HepG2 (cell line): Measurements from ENCODE around the gene BLOC1S4. TPM values are rescaled to one million over a fixed set of nuclear protein-coding genes. Genes with fewer than 3 reads are reported as not detected.

Experiments used
- ELF4 ChIP-seq: sonication (generic); formaldehyde crosslinking; IDR thresholded peaks from 2 replicates; pipeline ENCODE4 v1.5.0; 2020; ENCODE audit warnings: missing genetic modification reagents, mild to moderate bottlenecking, moderate library complexity, borderline replicate concordance
- FOXA3 ChIP-seq: IDR thresholded peaks from 2 replicates; pipeline ENCODE4 v1.6.1; 2016; ENCODE audit warnings: missing genetic modification reagents, missing compliant biosample characterization
- IRF2 ChIP-seq: IDR thresholded peaks from 2 replicates; pipeline ENCODE4 v1.6.1; 2018; ENCODE audit warnings: missing genetic modification reagents, missing compliant biosample characterization
- NFYB ChIP-seq: sonication (generic); formaldehyde crosslinking; IDR thresholded peaks from 2 replicates; pipeline ENCODE4 v1.4.0; 2020; ENCODE audit warnings: missing genetic modification reagents
- NR2F1 ChIP-seq, 2 experiments: fragments of 450-650 bp in 1 of 2; formaldehyde crosslinking in 1 of 2; IDR thresholded peaks; 2 replicates each; pipeline versions ENCODE4 v1.5.0 to v1.6.1; 2016 to 2020; ENCODE audit warnings: mild to moderate bottlenecking in 1 of 2, missing compliant biosample characterization in 1 of 2, missing genetic modification reagents in 1 of 2, moderate library complexity in 1 of 2
- SAP130 ChIP-seq: IDR thresholded peaks from 2 replicates; pipeline ENCODE4 v1.6.1; 2016; ENCODE audit warnings: low read depth
- SP5 ChIP-seq: IDR thresholded peaks from 2 replicates; pipeline ENCODE4 v1.6.1; 2016; ENCODE audit warnings: low read depth, borderline replicate concordance
- ZFP82 ChIP-seq: sonication (generic); formaldehyde crosslinking; IDR thresholded peaks from 2 replicates; pipeline ENCODE4 v1.5.1; 2020; ENCODE audit warnings: mild to moderate bottlenecking, missing genetic modification reagents, borderline replicate concordance
- ZFX ChIP-seq: sonication (generic); formaldehyde crosslinking; IDR thresholded peaks from 2 replicates; pipeline ENCODE4 v1.4.0; 2020; ENCODE audit warnings: mild to moderate bottlenecking, low read depth, missing genetic modification reagents, moderate library complexity
- ZNF331 ChIP-seq: sonication (generic); formaldehyde crosslinking; IDR thresholded peaks from 2 replicates; pipeline ENCODE4 v1.4.0; 2020; ENCODE audit warnings: missing genetic modification reagents
- polyA plus RNA-seq, 8 experiments: library from polyadenylated mRNA; depleted of rRNA in 3 of 8; stranded (reverse) in 7 of 8; unstranded in 1 of 8; fragments of >200 nt; fragmentation: Illumina TruSeq in 4 of 8; extraction: Trizol in 4 of 8; gene quantifications; 2 replicates each; pipeline versions ENCODE4 v1.2.1 to v1.2.3, GENCODE V29; 2011 to 2016; ENCODE audit warnings: low read depth in 4 of 8, missing spikeins in 1 of 8, mixed read lengths in 1 of 8; ENCODE audit not compliant: insufficient read depth in 1 of 8
- total RNA-seq, 5 experiments: library from RNA; depleted of rRNA; stranded (reverse); fragments of >200 nt; fragmentation: Illumina TruSeq; extraction: Trizol; gene quantifications; 2 replicates each; pipeline ENCODE4 v1.2.3, GENCODE V29; 2016; ENCODE audit warnings: low read depth in 1 of 5
- TF ChIP-seq, protein P1 (sequence below): IDR thresholded peaks from 2 replicates; pipeline ENCODE4 v1.4.0; 2020; ENCODE audit warnings: mild to moderate bottlenecking, missing genetic modification reagents
- TF ChIP-seq, protein P2 (sequence below): conservative IDR thresholded peaks from 2 replicates; pipeline ENCODE4 v1.6.1; 2018; ENCODE audit warnings: missing genetic modification reagents

BLOC1S4 gene
- total and polyA plus RNA-seq, 2 of the 13 experiments (the other 11 are each of a cell fraction or from before 2014, with no cell fraction given) = 15.5 to 20.9 TPM

DNA sequence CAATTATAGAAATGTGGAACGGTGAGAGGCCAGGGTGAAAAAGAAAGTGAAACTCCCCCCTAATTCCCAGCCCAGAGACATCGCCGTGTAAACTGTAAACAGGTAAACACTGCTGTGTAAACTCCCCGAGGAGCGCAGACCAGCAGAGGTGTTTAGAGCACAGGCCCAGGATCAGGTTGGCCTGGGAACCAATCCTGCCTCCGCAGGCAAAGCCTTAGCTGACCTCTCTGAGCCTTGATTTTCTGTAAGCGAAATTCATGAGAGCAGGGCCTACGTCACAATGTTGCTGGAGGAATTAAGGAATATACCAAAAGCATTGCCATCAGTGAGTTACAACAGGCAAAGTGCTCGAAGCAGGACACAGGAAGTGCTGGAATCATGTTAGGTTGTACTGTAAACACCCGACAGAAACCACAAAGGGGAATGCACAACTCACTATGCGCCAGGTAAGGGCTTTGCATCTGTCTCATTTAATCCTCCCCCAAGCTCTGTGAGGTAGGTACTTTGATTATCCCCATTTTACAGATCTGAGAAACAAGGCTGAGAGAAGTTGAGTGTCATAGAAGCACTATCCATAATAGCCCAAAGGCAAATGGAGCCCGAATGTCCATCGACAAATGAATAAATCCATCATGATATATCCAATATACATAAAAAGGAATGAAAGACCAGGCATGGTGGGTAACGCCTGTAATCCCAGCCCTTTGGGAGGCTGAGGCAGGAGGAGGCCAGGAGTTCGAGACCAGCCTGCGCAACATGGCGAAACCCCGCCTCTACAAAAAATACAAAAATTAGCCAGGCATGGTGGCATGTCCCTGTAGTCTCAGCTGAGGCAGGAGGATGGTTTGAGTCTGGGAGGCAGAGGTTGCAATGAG, 35.9 kb downstream of the BLOC1S4 start (continued):
- peak; percentile 26 for TF ChIP-seq SP5
- TF ChIP-seq ELF4 (CRISPR knock-in tag) = peak; percentile 38; the same call in 1 of the 2 replicates
- TF ChIP-seq ZFP82 = no peak
- TF ChIP-seq SAP130 (CRISPR knock-in tag) = peak; percentile 72
- TF ChIP-seq, protein P1, sequence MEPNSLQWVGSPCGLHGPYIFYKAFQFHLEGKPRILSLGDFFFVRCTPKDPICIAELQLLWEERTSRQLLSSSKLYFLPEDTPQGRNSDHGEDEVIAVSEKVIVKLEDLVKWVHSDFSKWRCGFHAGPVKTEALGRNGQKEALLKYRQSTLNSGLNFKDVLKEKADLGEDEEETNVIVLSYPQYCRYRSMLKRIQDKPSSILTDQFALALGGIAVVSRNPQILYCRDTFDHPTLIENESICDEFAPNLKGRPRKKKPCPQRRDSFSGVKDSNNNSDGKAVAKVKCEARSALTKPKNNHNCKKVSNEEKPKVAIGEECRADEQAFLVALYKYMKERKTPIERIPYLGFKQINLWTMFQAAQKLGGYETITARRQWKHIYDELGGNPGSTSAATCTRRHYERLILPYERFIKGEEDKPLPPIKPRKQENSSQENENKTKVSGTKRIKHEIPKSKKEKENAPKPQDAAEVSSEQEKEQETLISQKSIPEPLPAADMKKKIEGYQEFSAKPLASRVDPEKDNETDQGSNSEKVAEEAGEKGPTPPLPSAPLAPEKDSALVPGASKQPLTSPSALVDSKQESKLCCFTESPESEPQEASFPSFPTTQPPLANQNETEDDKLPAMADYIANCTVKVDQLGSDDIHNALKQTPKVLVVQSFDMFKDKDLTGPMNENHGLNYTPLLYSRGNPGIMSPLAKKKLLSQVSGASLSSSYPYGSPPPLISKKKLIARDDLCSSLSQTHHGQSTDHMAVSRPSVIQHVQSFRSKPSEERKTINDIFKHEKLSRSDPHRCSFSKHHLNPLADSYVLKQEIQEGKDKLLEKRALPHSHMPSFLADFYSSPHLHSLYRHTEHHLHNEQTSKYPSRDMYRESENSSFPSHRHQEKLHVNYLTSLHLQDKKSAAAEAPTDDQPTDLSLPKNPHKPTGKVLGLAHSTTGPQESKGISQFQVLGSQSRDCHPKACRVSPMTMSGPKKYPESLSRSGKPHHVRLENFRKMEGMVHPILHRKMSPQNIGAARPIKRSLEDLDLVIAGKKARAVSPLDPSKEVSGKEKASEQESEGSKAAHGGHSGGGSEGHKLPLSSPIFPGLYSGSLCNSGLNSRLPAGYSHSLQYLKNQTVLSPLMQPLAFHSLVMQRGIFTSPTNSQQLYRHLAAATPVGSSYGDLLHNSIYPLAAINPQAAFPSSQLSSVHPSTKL (CRISPR knock-in tag) = 0 out of 2 replicates have a peak, but pooled peaks have one; percentile 32
- TF ChIP-seq ZNF331 = peak; percentile 35; the same call in 1 of the 2 replicates
- peak; percentile 100 for TF ChIP-seq IRF2
- TF ChIP-seq ZFX = peak; percentile 21; the same call in 1 of the 2 replicates
- TF ChIP-seq FOXA3 (CRISPR knock-in tag) = peak; percentile 79
- TF ChIP-seq, protein P2, sequence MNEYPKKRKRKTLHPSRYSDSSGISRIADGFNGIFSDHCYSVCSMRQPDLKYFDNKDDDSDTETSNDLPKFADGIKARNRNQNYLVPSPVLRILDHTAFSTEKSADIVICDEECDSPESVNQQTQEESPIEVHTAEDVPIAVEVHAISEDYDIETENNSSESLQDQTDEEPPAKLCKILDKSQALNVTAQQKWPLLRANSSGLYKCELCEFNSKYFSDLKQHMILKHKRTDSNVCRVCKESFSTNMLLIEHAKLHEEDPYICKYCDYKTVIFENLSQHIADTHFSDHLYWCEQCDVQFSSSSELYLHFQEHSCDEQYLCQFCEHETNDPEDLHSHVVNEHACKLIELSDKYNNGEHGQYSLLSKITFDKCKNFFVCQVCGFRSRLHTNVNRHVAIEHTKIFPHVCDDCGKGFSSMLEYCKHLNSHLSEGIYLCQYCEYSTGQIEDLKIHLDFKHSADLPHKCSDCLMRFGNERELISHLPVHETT = no peak
- no peak for TF ChIP-seq NFYB (CRISPR knock-in tag)
- 0 out of 4 replicates have a peak, but pooled peaks of 1 of the 2 experiments have one; percentile 27 for TF ChIP-seq NR2F1 (CRISPR knock-in tag; IDR thresholded peaks at IDR 0.05)
